Activated B cell treated with CpG ODN at 0.5 μM for 24 hours (primary cell): Measurements from ENCODE around the gene SNAP29. TPM values are rescaled to one million over a fixed set of nuclear protein-coding genes. Genes with fewer than 3 reads are reported as not detected.
"Not testable (repeated sequence)": the region's sequence is repeated elsewhere in the genome, so short reads cannot be mapped to it uniquely, and the experiment has no call there.

Experiments
- ATAC-seq: fragments of 200-7000 bp; cut with Tn5 transposase; one replicate; pipeline ENCODE4 v1.10.0; 2021; ENCODE audit warnings: low read depth, mild to moderate bottlenecking, moderate library complexity
- CTCF ChIA-PET: fragments of 350-600 bp; sonication (Branson Sonifier 250); formaldehyde crosslinking; loops from one replicate; lab custom pipeline; 2021; ENCODE audit warnings: antibody characterized with exemption; lab: Charles Lee
- POLR2A ChIA-PET: fragments of 350-600 bp; sonication (Branson Sonifier 250); formaldehyde crosslinking; loops from one replicate; lab custom pipeline; 2021; ENCODE audit warnings: antibody characterized with exemption; lab: Charles Lee
- DNase-seq: peaks from one replicate; pipeline ENCODE4 v3.0.0; 2022
- H3K27ac Mint-ChIP-seq: one replicate; pipeline ENCODE4 v1.8.0; 2020; ENCODE audit warnings: mixed read lengths
- H3K27me3 Mint-ChIP-seq: one replicate; pipeline ENCODE4 v1.8.0; 2021; ENCODE audit warnings: mixed read lengths
- H3K36me3 Mint-ChIP-seq: one replicate; pipeline ENCODE4 v1.8.0; 2021; ENCODE audit warnings: low read depth, mixed read lengths
- H3K4me1 Mint-ChIP-seq: one replicate; pipeline ENCODE4 v1.8.0; 2021; ENCODE audit warnings: mixed read lengths
- H3K4me3 Mint-ChIP-seq: one replicate; pipeline ENCODE4 v1.8.0; 2020; ENCODE audit warnings: mild to moderate bottlenecking, mixed read lengths
- H3K9me3 Mint-ChIP-seq: one replicate; pipeline ENCODE4 v1.8.0; 2020; ENCODE audit warnings: mixed read lengths
- intact Hi-C: fragments of 100-400 bp; cut with micrococcal nuclease; formaldehyde crosslinking; loops from one replicate; pipeline ENCODE4 v1.15.1; 2024
- total RNA-seq: library from RNA; stranded (reverse); gene quantifications from 2 replicates; pipeline ENCODE4 v1.2.3, GENCODE V29; 2022
- TF ChIP-seq, protein P1 (sequence below): fragments of 200-600 bp; IDR thresholded peaks from one replicate; pipeline ENCODE4 v1.8.0; 2022; ENCODE audit warnings: antibody characterized with exemption, mild to moderate bottlenecking

Gene SNAP29
- total RNA-seq, 1 donor from 2014 or later = 22.1 TPM

DNA sequence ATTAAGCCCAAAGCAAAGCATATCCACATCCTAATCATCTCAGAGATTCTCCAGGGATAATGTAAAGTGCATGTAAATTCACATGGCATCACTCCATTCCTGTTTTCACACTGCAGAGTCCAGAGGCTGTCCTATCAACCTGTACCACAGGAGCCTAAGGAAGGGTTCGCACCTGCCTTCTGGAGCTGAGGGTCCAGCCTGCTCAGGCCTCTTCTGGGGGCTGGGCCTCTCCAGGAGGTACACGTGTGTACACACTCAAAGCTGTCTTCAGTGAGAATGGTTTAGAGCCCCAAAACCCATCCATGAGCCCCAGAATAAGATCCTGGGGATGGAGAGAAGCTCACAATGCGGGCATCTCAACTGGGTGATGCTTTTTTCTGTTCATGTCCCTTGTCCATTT lies 24.1 kb upstream of the SNAP29 start:
- Mint-ChIP-seq H3K4me3 (no peak overlapping the region), H3K27me3 (no peaks in the 10 kb centered on the region), H3K27ac (no peak overlapping the region), H3K36me3 (peaks cover 54% of the 10 kb centered on the region), H3K4me1 (peaks cover 11% of the 10 kb centered on the region), H3K9me3 (no peaks in the 10 kb centered on the region)
- TF ChIP-seq, protein P1, sequence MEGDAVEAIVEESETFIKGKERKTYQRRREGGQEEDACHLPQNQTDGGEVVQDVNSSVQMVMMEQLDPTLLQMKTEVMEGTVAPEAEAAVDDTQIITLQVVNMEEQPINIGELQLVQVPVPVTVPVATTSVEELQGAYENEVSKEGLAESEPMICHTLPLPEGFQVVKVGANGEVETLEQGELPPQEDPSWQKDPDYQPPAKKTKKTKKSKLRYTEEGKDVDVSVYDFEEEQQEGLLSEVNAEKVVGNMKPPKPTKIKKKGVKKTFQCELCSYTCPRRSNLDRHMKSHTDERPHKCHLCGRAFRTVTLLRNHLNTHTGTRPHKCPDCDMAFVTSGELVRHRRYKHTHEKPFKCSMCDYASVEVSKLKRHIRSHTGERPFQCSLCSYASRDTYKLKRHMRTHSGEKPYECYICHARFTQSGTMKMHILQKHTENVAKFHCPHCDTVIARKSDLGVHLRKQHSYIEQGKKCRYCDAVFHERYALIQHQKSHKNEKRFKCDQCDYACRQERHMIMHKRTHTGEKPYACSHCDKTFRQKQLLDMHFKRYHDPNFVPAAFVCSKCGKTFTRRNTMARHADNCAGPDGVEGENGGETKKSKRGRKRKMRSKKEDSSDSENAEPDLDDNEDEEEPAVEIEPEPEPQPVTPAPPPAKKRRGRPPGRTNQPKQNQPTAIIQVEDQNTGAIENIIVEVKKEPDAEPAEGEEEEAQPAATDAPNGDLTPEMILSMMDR = no peak
- POLR2A ChIA-PET = no interaction called here
- DNase-seq (no peak), ATAC-seq (no peak)
- CTCF ChIA-PET = no interaction called here
- intact Hi-C loops = no loop called here

DNA sequence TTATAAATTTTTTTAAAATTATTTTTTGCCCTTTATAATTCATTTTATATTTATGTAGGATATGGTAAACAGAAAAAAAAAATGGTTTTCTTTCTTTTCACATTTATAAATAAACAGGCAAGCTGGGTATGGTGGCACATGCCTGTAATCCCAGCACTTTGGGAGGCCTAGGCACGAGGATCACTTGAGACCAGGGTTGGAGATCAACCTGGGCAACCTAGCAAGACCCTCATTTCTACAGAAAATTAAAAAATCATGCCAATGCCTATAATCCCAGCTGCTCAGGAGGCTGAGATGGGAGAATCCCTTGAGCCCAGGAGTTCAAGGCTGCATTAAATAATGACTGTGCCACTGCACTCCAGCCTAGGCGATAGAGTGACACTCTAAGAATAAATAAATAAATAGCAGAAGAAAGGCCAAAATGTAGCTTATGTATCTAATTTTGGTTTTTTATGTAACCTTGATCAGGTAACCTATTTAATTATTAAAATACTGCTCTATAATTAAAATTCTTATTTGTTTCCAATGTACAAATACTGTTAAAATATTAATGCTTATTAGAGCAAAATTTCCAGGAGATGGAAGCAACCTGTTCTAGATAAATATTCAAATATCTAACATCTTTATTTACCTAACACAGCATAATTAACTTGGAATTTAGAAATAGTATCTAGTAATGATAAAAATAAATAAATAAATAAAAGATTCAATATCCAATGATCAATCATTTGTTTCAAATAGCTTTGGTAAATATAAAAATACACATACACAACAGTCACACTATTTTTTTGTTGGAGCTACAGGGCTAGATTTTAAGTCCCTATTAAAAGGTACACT lies 21.6 kb upstream of the SNAP29 start:
- intact Hi-C loops = no loop called here
- CTCF ChIA-PET = no interaction called here
- H3K4me3 Mint-ChIP-seq = no peak overlapping the region

DNA sequence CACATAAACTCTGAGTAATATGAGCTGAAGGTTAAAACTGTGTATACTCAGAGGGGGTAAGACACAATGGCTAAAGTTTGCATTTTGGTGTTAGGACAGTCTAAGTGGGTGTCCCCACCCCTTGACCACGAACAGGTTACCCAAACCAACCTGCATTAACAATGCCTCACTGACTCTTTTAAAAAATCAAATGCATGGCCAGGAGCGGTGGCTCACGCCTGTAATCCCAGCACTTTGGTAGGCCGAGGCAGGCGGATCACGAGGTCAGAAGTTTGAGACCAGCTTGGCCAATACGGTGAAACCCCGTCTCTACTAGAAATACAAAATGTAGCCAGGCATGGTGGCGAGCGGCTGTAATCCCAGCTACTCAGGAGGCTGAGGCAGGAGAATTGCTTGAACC lies 19.5 kb upstream of the SNAP29 start:
- H3K4me1 Mint-ChIP-seq = peaks cover 36% of the 10 kb centered on the region
- intact Hi-C loops, H3K27me3 Mint-ChIP-seq, H3K9me3 Mint-ChIP-seq, H3K4me3 Mint-ChIP-seq, ATAC-seq, CTCF ChIA-PET, POLR2A ChIA-PET, DNase-seq, H3K27ac Mint-ChIP-seq: not testable (repeated sequence)
- peaks cover 15% of the 10 kb centered on the region for H3K36me3 Mint-ChIP-seq

More for the DNA sequence above, 21.6 kb upstream of the SNAP29 start:
- TF ChIP-seq, protein P1 = no peak
- POLR2A ChIA-PET = no interaction called here
- no peaks in the 10 kb centered on the region for H3K9me3 Mint-ChIP-seq
- H3K4me1 Mint-ChIP-seq = peaks cover 29% of the 10 kb centered on the region
- H3K27me3 Mint-ChIP-seq = no peaks in the 10 kb centered on the region
- DNase-seq (no peak), ATAC-seq (no peak)
- H3K36me3 Mint-ChIP-seq = peaks cover 35% of the 10 kb centered on the region
- no peak overlapping the region for H3K27ac Mint-ChIP-seq

DNA sequence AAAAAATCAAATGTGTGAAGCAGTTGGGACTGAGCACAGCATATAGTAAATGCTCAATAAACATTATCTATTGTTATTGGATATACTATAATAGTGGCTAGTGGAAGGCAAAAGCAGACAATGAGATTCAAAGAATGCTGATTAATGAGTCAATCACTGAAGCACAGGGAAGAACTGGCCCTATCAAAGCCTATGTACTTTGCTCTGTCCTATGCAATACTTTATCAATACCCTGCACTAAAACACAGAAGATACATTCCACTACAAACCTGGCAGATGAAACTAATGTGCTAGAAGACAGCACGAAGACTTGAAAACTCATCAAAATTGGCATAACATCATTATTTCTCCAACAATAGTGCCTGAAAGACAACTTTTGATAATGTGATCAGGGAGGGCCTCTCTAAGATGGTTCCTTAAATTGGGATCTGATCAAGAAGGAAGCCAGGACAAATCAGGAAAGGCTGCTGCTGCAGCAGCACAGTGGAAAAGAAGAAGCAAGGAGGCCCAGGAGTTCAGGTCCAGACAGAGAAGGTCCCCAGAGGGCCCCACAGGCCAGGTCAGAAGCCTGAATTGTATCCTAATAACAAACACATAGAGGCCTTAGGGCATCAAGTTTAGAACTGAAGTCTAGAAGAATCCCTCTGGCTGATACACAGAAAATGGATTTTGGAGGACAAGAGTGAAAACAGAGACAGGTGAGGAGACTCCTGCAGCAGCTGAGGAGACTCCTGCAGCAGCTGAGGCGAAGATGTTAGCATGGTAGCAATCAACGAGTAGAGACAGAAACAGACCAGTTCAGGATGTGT lies 18.8 kb upstream of the SNAP29 start:
- CTCF ChIA-PET = no interaction called here
- Mint-ChIP-seq H3K27me3 (no peaks in the 10 kb centered on the region), H3K4me1 (peaks cover 36% of the 10 kb centered on the region), H3K4me3 (no peak overlapping the region), H3K9me3 (no peaks in the 10 kb centered on the region), H3K27ac (no peak overlapping the region), H3K36me3 (peaks cover 10% of the 10 kb centered on the region)
- intact Hi-C loops = no loop called here
- POLR2A ChIA-PET = no interaction called here
- ATAC-seq (no peak), DNase-seq (no peak)
- TF ChIP-seq, protein P1 = no peak

DNA sequence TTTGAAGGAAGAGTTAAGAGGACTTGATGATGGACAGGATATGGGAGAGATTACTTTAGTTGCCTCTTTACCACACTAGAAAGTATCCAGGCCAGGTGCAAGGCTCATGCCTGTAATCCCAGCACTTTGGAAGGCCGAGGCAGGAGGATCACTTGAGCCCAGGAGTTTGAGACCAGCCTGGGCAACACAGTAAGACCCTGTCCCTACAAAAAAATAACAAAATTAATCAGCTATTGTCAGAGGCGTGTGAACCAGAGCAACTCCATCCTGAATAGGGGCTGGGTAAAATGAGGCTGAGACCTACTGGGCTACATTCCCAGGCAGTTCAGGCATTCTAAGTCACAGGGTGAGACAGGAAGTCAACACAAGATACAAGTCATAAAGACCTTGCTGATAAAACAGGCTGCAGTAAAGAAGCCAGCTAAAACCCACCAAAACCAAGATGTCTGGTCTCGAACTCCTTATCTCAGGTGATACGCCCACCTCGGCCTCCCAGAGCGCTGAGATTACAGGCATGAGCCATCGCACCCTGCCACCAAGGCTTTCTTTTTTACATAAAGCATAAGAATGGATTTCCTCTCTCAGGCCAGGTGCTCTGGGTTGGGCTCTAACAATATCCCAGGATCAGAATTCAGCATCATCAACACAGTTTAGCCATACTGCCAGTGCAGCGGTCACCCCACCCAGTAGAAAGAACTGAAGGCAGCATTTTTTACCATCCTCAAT lies 18.0 kb upstream of the SNAP29 start:
- ChIA-PET CTCF (no interaction called here), POLR2A (no interaction called here)
- Mint-ChIP-seq H3K27me3 (no peaks in the 10 kb centered on the region), H3K36me3 (peaks cover 6% of the 10 kb centered on the region), H3K27ac (peak overlapping the region; percentile 8), H3K4me3 (no peak overlapping the region), H3K9me3 (no peaks in the 10 kb centered on the region), H3K4me1 (peaks cover 36% of the 10 kb centered on the region)
- ATAC-seq = no peak
- intact Hi-C loops = no loop called here
- TF ChIP-seq, protein P1 = no peak
- no peak for DNase-seq
